Measurements from ENCODE around the gene ZNF746.

Gene ZNF746

GRCh38 chr7:149475121-149476045 is 22.2 kb downstream of the ZNF746 start:
- H3K4me3 ChIP-seq = no peak overlapping the region
- no peak for DNase-seq (ENCODE audit: low spot score)
- H3K27ac ChIP-seq = no peak overlapping the region
- no peak for TF ChIP-seq CTCF (IDR thresholded peaks at IDR 0.05)

- no peak overlapping the region for H3K4me3 ChIP-seq
- no peak for DNase-seq (ENCODE audit: low spot score)
Measured at GRCh38 chr7:149474309-149475120, 23.1 kb downstream of the ZNF746 start.

GRCh38 chr7:149473251-149473650 is 24.4 kb downstream of the ZNF746 start:
- Histone ChIP-seq H3K27ac (no peak overlapping the region), H3K4me3 (no peak overlapping the region)
- no peak for DNase-seq (ENCODE audit: low spot score)
- TF ChIP-seq CTCF (IDR thresholded peaks at IDR 0.05) = no peak

More at GRCh38 chr7:149474309-149475120, 23.1 kb downstream of the ZNF746 start:
- H3K27ac ChIP-seq = no peak overlapping the region
- TF ChIP-seq CTCF (IDR thresholded peaks at IDR 0.05) = no peak

- H3K4me3 ChIP-seq = no peak overlapping the region
- no peak for DNase-seq (ENCODE audit: low spot score)
- TF ChIP-seq CTCF (IDR thresholded peaks at IDR 0.05) = no peak
- no peak overlapping the region for H3K27ac ChIP-seq
Measured at GRCh38 chr7:149471289-149471953, 26.2 kb downstream of the ZNF746 start.

GRCh38 chr7:149469806-149470205 is 27.8 kb downstream of the ZNF746 start:
- no peak for DNase-seq (ENCODE audit: low spot score)
- TF ChIP-seq CTCF (IDR thresholded peaks at IDR 0.05) = no peak
- H3K27ac ChIP-seq = no peak overlapping the region
- no peak overlapping the region for H3K4me3 ChIP-seq

- no peak overlapping the region for H3K4me3 ChIP-seq
- DNase-seq (ENCODE audit: low spot score) = no peak
Measured at GRCh38 chr7:149468208-149468607, 29.4 kb downstream of the ZNF746 start.

More at GRCh38 chr7:149468208-149468607, 29.4 kb downstream of the ZNF746 start:
- no peak overlapping the region for H3K27ac ChIP-seq
- TF ChIP-seq CTCF (IDR thresholded peaks at IDR 0.05) = no peak
